Measurements from ENCODE around the gene PLAAT4. TPM values are rescaled to one million over a fixed set of nuclear protein-coding genes. Genes with fewer than 3 reads are reported as not detected.

Gene PLAAT4
- total RNA-seq, 1 experiment from 2014 or later = 3.5 TPM

GRCh38 chr11:63504933-63505586 lies 31.5 kb upstream of the PLAAT4 start:
- Histone ChIP-seq H3K4ac (ENCODE audit: low read depth, low read length) (no peak overlapping the region), H4K5ac (ENCODE audit: insufficient read length, low read depth, low read length) (no peak overlapping the region), H3K9me3 (ENCODE audit: control insufficient read depth, low read depth, low read length) (no peaks in the 10 kb centered on the region), H2BK120ac (ENCODE audit: low read depth, low read length, poor library complexity, severe bottlenecking) (no peak overlapping the region), H2AK5ac (ENCODE audit: insufficient read length, low read length) (no peak overlapping the region), H2BK12ac (ENCODE audit: insufficient read length, low read depth, low read length) (no peak overlapping the region), H3K27me3 (ENCODE audit: insufficient read depth, low read length) (no peaks in the 10 kb centered on the region), H4K20me1 (ENCODE audit: control insufficient read depth, insufficient read depth, insufficient read length) (no peaks in the 10 kb centered on the region), H2BK20ac (ENCODE audit: low read depth, low read length, poor library complexity, severe bottlenecking) (no peak overlapping the region), H3K27ac (ENCODE audit: insufficient read length, low read depth, low read length) (no peak overlapping the region), H2BK5ac (ENCODE audit: insufficient read length, low read length) (no peak overlapping the region), H3T11ph (ENCODE audit: low read length) (no peak overlapping the region), H4K8ac (replicated peaks; ENCODE audit: insufficient read length, low read depth, low read length) (no peak overlapping the region), H3K9ac (ENCODE audit: extremely low read depth, insufficient read length, low read length) (no peak overlapping the region), H3K79me2 (ENCODE audit: insufficient read depth, low read length) (no peaks in the 10 kb centered on the region), H3K23me2 (ENCODE audit: insufficient read length, low read depth, low read length, poor library complexity, severe bottlenecking) (no peaks in the 10 kb centered on the region), H3K4me1 (ENCODE audit: insufficient read depth, low read length) (peaks cover 9% of the 10 kb centered on the region; the same call in 1 of the 2 replicates), H4K91ac (ENCODE audit: insufficient read length, low read depth, low read length) (no peak overlapping the region), H2AFZ (ENCODE audit: low read length) (no peak overlapping the region), H3K4me2 (ENCODE audit: insufficient read depth, insufficient read length, low read length) (no peak overlapping the region), H3K18ac (ENCODE audit: insufficient read length, low read depth, low read length) (no peak overlapping the region), H3K23ac (ENCODE audit: insufficient read length, low read depth, low read length) (no peak overlapping the region), H2BK15ac (ENCODE audit: low read depth, low read length) (no peak overlapping the region), H3K56ac (ENCODE audit: insufficient read length, low read depth, low read length) (no peak overlapping the region), H3K79me1 (ENCODE audit: insufficient read depth, low read depth, low read length, poor library complexity, severe bottlenecking) (no peaks in the 10 kb centered on the region), H3K14ac (ENCODE audit: insufficient read depth, low read length) (no peak overlapping the region)
- H3K36me3 Mint-ChIP-seq (ENCODE audit: insufficient read depth in 1 of 3, low read depth in 3 of 3) = peaks cover 12 to 18% (median 16%) of the 10 kb centered on the region in 3 experiments
- H3K27me3 Mint-ChIP-seq (ENCODE audit: low read depth) = peaks cover 3% of the 10 kb centered on the region
- H3K4me3 Mint-ChIP-seq = no peak overlapping the region
- DNase-seq = no peak
- peaks cover 16 to 17% of the 10 kb centered on the region in 2 experiments for H3K9me3 Mint-ChIP-seq
- H3K27ac Mint-ChIP-seq = no peak overlapping the region
- no peak for TF ChIP-seq CTCF (conservative IDR thresholded peaks at IDR 0.05)
- H3K4me1 Mint-ChIP-seq = peaks cover 62 to 72% of the 10 kb centered on the region in 2 experiments
- no CpG with 5 or more reads among the region's 4 CpGs for WGBS (ENCODE audit: extremely low coverage, insufficient read length, low lambda C conversion rate)

Data from H9 (cell line).